Activated naive CD8-positive, alpha-beta T cell treated with anti-CD3 and anti-CD28 coated beads, Interleukin-2, amount 50 U/mL, for 16 hours (primary cell): ENCODE results near the gene STAT4.

Experiments used
- DNase-seq: peaks from one replicate; pipeline ENCODE4 v3.0.0-alpha.2; 2020; ENCODE audit warnings: low read depth, low spot score

Gene STAT4

GRCh38 chr2:191015831-191016230, 135.0 kb downstream of the STAT4 start:
- DNase-seq: no peak

GRCh38 chr2:191015239-191015638, 135.6 kb downstream of the STAT4 start:
- no peak for DNase-seq

GRCh38 chr2:191014653-191015020, 136.2 kb downstream of the STAT4 start:
- no peak for DNase-seq

GRCh38 chr2:191013932-191014652, 136.7 kb downstream of the STAT4 start, which contains the start of gene STAT1:
TSS of gene STAT1 (minus strand) at chr2:191014171. CDS start at chr2:191010003, 4,168 bp downstream.
- DNase-seq: peak; percentile 94

GRCh38 chr2:191013682-191013931, 137.2 kb downstream of the STAT4 start:
- DNase-seq: no peak

GRCh38 chr2:191012845-191013681, 137.7 kb downstream of the STAT4 start:
- no peak for DNase-seq

GRCh38 chr2:191012346-191012745, 138.4 kb downstream of the STAT4 start:
- DNase-seq: no peak

GRCh38 chr2:191010887-191011885, 139.6 kb downstream of the STAT4 start:
- no peak for DNase-seq

GRCh38 chr2:191009541-191010374, 141.0 kb downstream of the STAT4 start:
- no peak for DNase-seq

- DNase-seq: no peak
These were observed 142.5 kb downstream of the STAT4 start for GRCh38 chr2:191008286-191008685.

- no peak for DNase-seq
These were observed 143.6 kb downstream of the STAT4 start for GRCh38 chr2:191006997-191007783.

- DNase-seq: no peak
These were observed 144.5 kb downstream of the STAT4 start for GRCh38 chr2:191006297-191006696.

- DNase-seq: no peak
These were observed 147.1 kb downstream of the STAT4 start for GRCh38 chr2:191003405-191004309.

- DNase-seq: no peak
These were observed 149.2 kb downstream of the STAT4 start for GRCh38 chr2:191001624-191002023.

GRCh38 chr2:191001032-191001431, 149.8 kb downstream of the STAT4 start:
- DNase-seq: no peak

GRCh38 chr2:190999949-191000665, 150.7 kb downstream of the STAT4 start:
- no peak for DNase-seq

- no peak for DNase-seq
These were observed 151.7 kb downstream of the STAT4 start for GRCh38 chr2:190999058-190999457.

- no peak for DNase-seq
These were observed 153.2 kb downstream of the STAT4 start for GRCh38 chr2:190997526-190998113.
